Measurements from ENCODE around the gene HNRNPC.

DNA sequence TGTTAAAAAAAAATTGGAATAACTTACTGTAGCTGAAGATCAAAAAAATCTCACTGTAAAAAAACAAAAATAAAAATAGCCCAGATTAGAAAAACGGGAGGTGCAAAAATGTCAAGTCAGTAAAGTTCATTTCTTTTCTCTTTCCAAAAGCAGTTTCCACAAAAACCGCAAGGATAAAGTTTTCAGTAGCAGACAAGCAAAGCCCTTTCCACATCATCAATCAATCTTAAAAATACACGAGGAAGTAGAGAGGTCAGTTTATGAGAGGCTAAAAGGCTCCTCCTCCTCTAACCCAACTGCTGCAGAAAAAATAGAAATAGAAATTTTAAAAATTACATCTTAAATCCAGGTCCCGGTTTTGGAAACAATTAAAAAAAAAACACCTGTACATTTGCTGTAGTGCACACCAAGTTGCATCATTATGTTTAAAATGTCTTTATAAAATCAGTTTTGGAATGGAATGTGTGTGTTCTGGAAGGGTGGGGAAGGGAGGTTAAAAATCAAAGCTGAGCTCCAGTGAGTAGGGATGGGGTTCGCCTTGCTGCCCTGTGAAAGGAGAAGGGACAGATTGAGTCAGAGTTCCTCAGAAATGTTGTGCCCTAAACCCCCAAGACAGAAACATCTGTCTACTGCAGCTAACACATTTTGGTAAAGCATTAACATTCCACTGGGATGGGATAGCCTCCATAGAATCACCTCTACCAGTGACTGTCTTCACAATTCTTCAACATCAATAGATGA is 5.8 kb downstream of the HNRNPC start:
- TF ChIP-seq, protein P1, sequence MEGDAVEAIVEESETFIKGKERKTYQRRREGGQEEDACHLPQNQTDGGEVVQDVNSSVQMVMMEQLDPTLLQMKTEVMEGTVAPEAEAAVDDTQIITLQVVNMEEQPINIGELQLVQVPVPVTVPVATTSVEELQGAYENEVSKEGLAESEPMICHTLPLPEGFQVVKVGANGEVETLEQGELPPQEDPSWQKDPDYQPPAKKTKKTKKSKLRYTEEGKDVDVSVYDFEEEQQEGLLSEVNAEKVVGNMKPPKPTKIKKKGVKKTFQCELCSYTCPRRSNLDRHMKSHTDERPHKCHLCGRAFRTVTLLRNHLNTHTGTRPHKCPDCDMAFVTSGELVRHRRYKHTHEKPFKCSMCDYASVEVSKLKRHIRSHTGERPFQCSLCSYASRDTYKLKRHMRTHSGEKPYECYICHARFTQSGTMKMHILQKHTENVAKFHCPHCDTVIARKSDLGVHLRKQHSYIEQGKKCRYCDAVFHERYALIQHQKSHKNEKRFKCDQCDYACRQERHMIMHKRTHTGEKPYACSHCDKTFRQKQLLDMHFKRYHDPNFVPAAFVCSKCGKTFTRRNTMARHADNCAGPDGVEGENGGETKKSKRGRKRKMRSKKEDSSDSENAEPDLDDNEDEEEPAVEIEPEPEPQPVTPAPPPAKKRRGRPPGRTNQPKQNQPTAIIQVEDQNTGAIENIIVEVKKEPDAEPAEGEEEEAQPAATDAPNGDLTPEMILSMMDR (IDR thresholded peaks at IDR 0.05; ENCODE audit: low read depth, low read length), result no peak
- TF ChIP-seq POLR2A (IDR thresholded peaks at IDR 0.05; ENCODE audit: extremely low read depth, insufficient read length), result no peak
- no peak for TF ChIP-seq MYC (IDR thresholded peaks at IDR 0.05; ENCODE audit: low read depth, low read length)
